Activated B cell treated with CpG ODN at 0.5 μM for 24 hours (primary cell): ENCODE measurements around the gene NDE1. TPM values are rescaled to one million over a fixed set of nuclear protein-coding genes. Genes with fewer than 3 reads are reported as not detected.
A peak's percentile ranks its signal among the peaks of the same experiment; 100 is the strongest.

Experiments
- ATAC-seq: fragments of 200-7000 bp; cut with Tn5 transposase; one replicate; pipeline ENCODE4 v1.10.0; 2021; ENCODE audit warnings: low read depth, mild to moderate bottlenecking, moderate library complexity
- CTCF ChIA-PET: fragments of 350-600 bp; sonication (Branson Sonifier 250); formaldehyde crosslinking; loops from one replicate; lab custom pipeline; 2021; ENCODE audit warnings: antibody characterized with exemption; lab: Charles Lee
- POLR2A ChIA-PET: fragments of 350-600 bp; sonication (Branson Sonifier 250); formaldehyde crosslinking; loops from one replicate; lab custom pipeline; 2021; ENCODE audit warnings: antibody characterized with exemption; lab: Charles Lee
- DNase-seq: peaks from one replicate; pipeline ENCODE4 v3.0.0; 2022
- H3K27ac Mint-ChIP-seq: one replicate; pipeline ENCODE4 v1.8.0; 2020; ENCODE audit warnings: mixed read lengths
- H3K27me3 Mint-ChIP-seq: one replicate; pipeline ENCODE4 v1.8.0; 2021; ENCODE audit warnings: mixed read lengths
- H3K36me3 Mint-ChIP-seq: one replicate; pipeline ENCODE4 v1.8.0; 2021; ENCODE audit warnings: low read depth, mixed read lengths
- H3K4me1 Mint-ChIP-seq: one replicate; pipeline ENCODE4 v1.8.0; 2021; ENCODE audit warnings: mixed read lengths
- H3K4me3 Mint-ChIP-seq: one replicate; pipeline ENCODE4 v1.8.0; 2020; ENCODE audit warnings: mild to moderate bottlenecking, mixed read lengths
- H3K9me3 Mint-ChIP-seq: one replicate; pipeline ENCODE4 v1.8.0; 2020; ENCODE audit warnings: mixed read lengths
- CTCF ChIP-seq: fragments of 200-600 bp; IDR thresholded peaks from one replicate; pipeline ENCODE4 v1.8.0; 2022; ENCODE audit warnings: antibody characterized with exemption, mild to moderate bottlenecking
- intact Hi-C: fragments of 100-400 bp; cut with micrococcal nuclease; formaldehyde crosslinking; loops from one replicate; pipeline ENCODE4 v1.15.1; 2024
- total RNA-seq: library from RNA; stranded (reverse); gene quantifications from 2 replicates; pipeline ENCODE4 v1.2.3, GENCODE V29; 2022

Gene NDE1
- total RNA-seq, 1 donor from 2014 or later = 163 TPM

GRCh38 chr16:15764112-15764511 is 114.1 kb downstream of the NDE1 start:
- CTCF ChIA-PET = interaction anchor here (0.8 to 1.6 kb wide), 4 partner anchors 10 to 363 kb away, joined by 3 to 7 read pairs (median 4); no protein-coding TSS in a partner anchor
- H3K27ac Mint-ChIP-seq = no peak overlapping the region
- ATAC-seq = no peak
- H3K9me3 Mint-ChIP-seq = no peaks in the 10 kb centered on the region
- H3K4me1 Mint-ChIP-seq = peaks cover 3% of the 10 kb centered on the region
- H3K4me3 Mint-ChIP-seq = no peak overlapping the region
- no peak for DNase-seq
- no peaks in the 10 kb centered on the region for H3K36me3 Mint-ChIP-seq
- POLR2A ChIA-PET = no interaction called here
- intact Hi-C loops = no loop called here
- peaks cover 21% of the 10 kb centered on the region for H3K27me3 Mint-ChIP-seq
- TF ChIP-seq CTCF = no peak

GRCh38 chr16:15765116-15765515 is 115.1 kb downstream of the NDE1 start:
- no peaks in the 10 kb centered on the region for H3K36me3 Mint-ChIP-seq
- peaks cover 19% of the 10 kb centered on the region for H3K27me3 Mint-ChIP-seq
- ATAC-seq (no peak), DNase-seq (no peak)
- no peak overlapping the region for H3K27ac Mint-ChIP-seq
- ChIA-PET CTCF (interaction anchor here (0.7 to 2.4 kb wide), 4 partner anchors 10 to 363 kb away, joined by 3 to 23 read pairs (median 8); no protein-coding TSS in a partner anchor), POLR2A (interaction anchor here (0.6 to 0.7 kb wide), 2 partner anchors 20 to 123 kb away, joined by 3 to 4 read pairs; partner anchors contain the start of gene CEP20)
- peaks cover 3% of the 10 kb centered on the region for H3K4me1 Mint-ChIP-seq
- no peak for TF ChIP-seq CTCF
- intact Hi-C loops = no loop called here
- no peaks in the 10 kb centered on the region for H3K9me3 Mint-ChIP-seq
- no peak overlapping the region for H3K4me3 Mint-ChIP-seq

- peaks cover 16% of the 10 kb centered on the region for H3K27me3 Mint-ChIP-seq
- DNase-seq (peak; percentile 22), ATAC-seq (peak; percentile 99)
- peaks cover 3% of the 10 kb centered on the region for H3K4me1 Mint-ChIP-seq
- H3K36me3 Mint-ChIP-seq = no peaks in the 10 kb centered on the region
- no peaks in the 10 kb centered on the region for H3K9me3 Mint-ChIP-seq
- TF ChIP-seq CTCF = no peak
- POLR2A ChIA-PET = interaction anchor here (0.6 to 0.7 kb wide), 2 partner anchors 20 to 122 kb away, joined by 3 to 4 read pairs; partner anchors contain the start of gene CEP20
- H3K27ac Mint-ChIP-seq = no peak overlapping the region
- intact Hi-C loops = loop anchor here (1.0 kb wide), 3 partner anchors 56 to 429 kb away; no protein-coding TSS in a partner anchor
- CTCF ChIA-PET = interaction anchor here (0.7 to 2.4 kb wide), 5 partner anchors 9 to 362 kb away, joined by 3 to 23 read pairs (median 3); no protein-coding TSS in a partner anchor
- no peak overlapping the region for H3K4me3 Mint-ChIP-seq
These were observed 115.8 kb downstream of the NDE1 start for GRCh38 chr16:15765880-15766279.

GRCh38 chr16:15766918-15767317 is 116.9 kb downstream of the NDE1 start:
- H3K36me3 Mint-ChIP-seq = no peaks in the 10 kb centered on the region
- H3K27ac Mint-ChIP-seq = no peak overlapping the region
- peaks cover 13% of the 10 kb centered on the region for H3K27me3 Mint-ChIP-seq
- TF ChIP-seq CTCF = no peak
- H3K4me1 Mint-ChIP-seq = peaks cover 3% of the 10 kb centered on the region
- CTCF ChIA-PET = interaction anchor here (2.4 kb wide), 1 partner anchor 55 kb away, joined by 23 read pairs; no protein-coding TSS in a partner anchor
- intact Hi-C loops = loop anchor here (1.0 kb wide), 3 partner anchors 55 to 428 kb away; no protein-coding TSS in a partner anchor
- POLR2A ChIA-PET = no interaction called here
- H3K4me3 Mint-ChIP-seq = no peak overlapping the region
- DNase-seq (no peak), ATAC-seq (no peak)
- H3K9me3 Mint-ChIP-seq = no peaks in the 10 kb centered on the region

- Mint-ChIP-seq H3K4me1 (peaks cover 3% of the 10 kb centered on the region), H3K27ac (no peak overlapping the region), H3K27me3 (peaks cover 5% of the 10 kb centered on the region), H3K4me3 (no peak overlapping the region), H3K36me3 (no peaks in the 10 kb centered on the region), H3K9me3 (no peaks in the 10 kb centered on the region)
- no peak for ATAC-seq
- no peak for DNase-seq
- intact Hi-C loops = no loop called here
- no peak for TF ChIP-seq CTCF
- ChIA-PET CTCF (no interaction called here), POLR2A (no interaction called here)
These were observed 118.2 kb downstream of the NDE1 start for GRCh38 chr16:15768201-15768600.
